GM18502 (cell line): ENCODE data around the gene ZBTB17.
"Not testable (repeated sequence)": the region's sequence is repeated elsewhere in the genome, so short reads cannot be mapped to it uniquely, and the experiment has no call there.

Experiments
- ATAC-seq: cut with Tn5 transposase; IDR thresholded peaks from one replicate; pipeline ENCODE4 v1.9.1; 2021; ENCODE audit warnings: mild to moderate bottlenecking; ENCODE audit not compliant: unreplicated experiment, poor library complexity

The ZBTB17 gene

DNA sequence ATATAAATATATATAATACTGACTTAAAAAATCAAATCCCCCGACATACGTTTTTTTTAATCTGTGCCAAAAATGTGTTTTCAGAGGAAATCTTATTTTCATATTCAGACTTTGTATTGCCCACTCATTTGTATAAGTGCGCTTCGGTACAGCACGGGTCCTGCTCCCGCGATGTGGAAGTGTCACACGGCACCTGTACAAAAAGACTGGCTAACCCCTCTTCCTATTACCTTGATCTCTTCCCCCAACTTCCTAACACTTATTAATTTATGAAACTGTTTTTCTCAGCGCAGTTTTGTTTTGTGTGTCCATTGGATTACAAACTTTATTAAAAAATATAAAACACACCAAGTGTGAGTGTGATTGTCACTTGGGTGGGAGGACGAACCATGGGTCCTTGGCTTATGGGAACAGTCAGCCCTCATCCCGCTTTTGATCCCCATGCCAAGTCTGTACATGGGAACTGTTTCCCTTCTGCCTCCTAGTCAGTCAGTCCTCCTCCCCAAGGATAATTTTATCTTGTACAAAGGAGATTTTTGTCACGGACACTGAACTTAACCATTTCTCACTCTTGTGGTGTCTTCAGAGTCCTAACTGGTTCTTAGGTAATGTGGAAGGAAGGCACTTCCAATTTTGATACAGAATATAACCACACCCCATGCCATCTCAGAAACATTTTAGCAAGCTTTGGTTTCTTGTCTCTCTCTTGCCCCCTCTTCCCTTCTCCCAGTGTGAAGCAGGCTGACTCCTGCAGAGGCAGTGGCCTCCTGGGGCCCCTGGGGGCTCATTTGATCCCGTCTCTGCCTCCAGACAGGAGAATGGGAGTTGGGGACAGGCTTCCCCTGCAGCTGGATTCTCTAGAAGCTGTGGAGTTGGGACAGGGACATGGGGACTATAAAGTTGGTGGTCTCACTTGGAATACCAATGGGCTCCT lies 35.5 kb downstream of the ZBTB17 start:
- no peak for ATAC-seq

DNA sequence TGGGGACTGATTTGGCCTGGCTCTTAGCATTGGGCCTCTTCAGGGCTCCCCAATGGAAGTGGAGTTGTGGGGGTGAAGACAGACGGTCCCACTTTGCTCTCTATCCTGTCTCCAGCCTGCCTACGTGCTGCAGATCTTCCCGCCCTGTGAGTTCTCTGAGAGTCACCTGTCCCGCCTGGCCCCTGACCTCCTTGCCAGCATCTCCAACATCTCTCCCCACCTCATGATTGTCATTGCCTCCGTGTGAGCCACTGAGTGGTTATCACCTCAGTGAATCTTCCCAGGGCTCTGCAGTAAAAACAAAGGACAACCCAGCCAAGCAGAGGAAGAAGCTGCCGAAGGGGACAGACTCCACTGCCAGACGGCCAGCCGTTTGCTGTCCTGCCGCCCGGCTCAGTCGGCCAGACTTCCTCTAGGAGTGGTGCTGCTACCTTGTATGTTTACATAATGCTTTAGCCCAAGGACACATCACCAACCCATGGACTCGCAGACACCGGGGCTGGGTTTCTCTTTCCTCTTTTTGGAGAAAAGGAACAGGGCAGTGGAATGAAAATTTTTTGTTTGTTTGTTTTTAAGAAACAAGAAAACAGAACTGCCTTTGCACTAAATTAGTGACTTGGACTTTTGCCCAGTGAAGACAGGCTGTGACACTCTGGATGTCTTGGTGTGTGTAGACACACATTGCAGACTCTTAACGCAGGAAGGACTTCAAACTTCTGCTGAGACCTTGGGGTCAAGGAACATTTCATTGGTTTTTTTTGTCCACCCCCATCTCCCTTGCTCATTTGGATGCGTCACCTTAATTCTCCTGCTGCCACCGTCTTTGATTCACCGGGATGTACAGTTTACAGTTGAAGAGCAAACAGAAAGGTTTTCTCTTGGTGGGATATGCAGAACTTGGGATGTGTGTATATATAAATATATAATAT lies 36.5 kb downstream of the ZBTB17 start:
- no peak for ATAC-seq

GRCh38 chr1:15938628-15939161 lies 37.2 kb downstream of the ZBTB17 start:
- no peak for ATAC-seq

GRCh38 chr1:15937706-15938168 lies 38.2 kb downstream of the ZBTB17 start:
- ATAC-seq = no peak

DNA sequence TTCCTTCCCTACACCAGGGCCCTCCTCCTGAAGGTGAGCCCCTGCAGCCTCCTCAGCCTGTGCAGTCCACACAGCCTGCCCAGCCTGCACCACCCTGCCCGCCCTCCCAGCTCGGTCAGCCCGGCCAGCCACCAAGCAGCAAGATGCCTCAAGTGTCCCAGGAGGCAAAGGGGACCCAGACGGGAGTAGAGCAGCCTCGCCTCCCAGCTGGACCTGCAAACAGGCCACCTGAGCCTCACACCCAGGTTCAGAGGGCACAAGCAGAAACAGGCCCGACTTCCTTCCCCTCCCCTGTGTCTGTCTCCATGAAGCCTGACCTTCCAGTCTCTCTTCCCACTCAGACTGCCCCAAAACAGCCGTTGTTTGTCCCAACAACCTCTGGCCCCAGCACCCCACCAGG lies 38.8 kb downstream of the ZBTB17 start:
- no peak for ATAC-seq

DNA sequence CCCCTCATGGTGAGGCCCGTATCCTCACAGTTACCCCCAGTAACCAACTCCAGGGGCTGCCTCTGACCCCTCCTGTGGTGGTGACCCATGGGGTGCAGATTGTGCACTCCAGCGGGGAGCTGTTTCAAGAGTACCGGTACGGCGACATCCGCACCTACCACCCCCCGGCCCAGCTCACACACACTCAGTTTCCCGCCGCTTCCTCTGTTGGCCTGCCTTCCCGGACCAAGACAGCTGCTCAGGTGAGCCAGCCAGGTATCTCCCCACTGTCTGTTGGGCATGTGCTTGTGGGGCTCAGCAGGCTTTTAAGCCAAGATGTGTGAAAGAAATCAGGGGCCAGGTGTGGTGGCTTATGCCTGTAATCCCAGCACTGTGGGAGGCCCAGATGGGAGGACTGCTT lies 39.9 kb downstream of the ZBTB17 start:
- ATAC-seq = no peak

GRCh38 chr1:15935056-15935950 lies 40.6 kb downstream of the ZBTB17 start:
- no peak for ATAC-seq

DNA sequence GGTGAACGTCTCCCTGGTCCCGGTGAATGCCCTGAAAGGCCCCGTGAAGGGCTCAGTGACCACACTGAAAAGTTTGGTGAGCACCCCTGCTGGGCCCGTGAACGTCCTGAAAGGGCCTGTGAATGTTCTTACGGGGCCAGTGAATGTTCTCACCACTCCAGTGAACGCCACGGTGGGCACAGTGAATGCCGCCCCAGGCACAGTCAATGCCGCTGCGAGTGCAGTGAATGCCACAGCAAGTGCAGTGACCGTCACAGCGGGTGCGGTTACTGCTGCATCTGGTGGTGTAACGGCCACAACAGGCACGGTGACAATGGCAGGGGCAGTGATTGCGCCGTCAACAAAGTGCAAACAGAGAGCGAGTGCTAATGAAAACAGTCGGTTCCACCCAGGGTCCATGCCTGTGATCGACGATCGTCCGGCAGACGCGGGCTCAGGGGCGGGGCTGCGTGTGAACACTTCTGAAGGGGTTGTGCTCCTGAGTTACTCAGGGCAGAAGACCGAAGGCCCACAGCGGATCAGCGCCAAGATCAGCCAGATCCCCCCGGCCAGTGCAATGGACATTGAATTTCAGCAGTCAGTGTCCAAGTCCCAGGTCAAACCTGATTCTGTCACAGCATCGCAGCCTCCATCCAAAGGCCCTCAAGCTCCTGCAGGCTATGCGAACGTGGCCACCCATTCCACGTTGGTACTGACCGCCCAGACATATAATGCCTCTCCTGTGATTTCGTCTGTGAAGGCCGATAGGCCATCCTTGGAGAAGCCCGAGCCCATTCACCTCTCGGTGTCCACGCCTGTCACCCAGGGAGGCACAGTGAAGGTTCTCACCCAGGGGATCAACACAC lies 41.5 kb downstream of the ZBTB17 start:
- ATAC-seq = no peak

GRCh38 chr1:15933684-15934083 lies 42.2 kb downstream of the ZBTB17 start:
- ATAC-seq = no peak

GRCh38 chr1:15932612-15933011 lies 43.3 kb downstream of the ZBTB17 start:
- ATAC-seq = no peak

GRCh38 chr1:15931884-15932283 lies 44.0 kb downstream of the ZBTB17 start:
- no peak for ATAC-seq

GRCh38 chr1:15931401-15931800 lies 44.5 kb downstream of the ZBTB17 start:
- no peak for ATAC-seq

DNA sequence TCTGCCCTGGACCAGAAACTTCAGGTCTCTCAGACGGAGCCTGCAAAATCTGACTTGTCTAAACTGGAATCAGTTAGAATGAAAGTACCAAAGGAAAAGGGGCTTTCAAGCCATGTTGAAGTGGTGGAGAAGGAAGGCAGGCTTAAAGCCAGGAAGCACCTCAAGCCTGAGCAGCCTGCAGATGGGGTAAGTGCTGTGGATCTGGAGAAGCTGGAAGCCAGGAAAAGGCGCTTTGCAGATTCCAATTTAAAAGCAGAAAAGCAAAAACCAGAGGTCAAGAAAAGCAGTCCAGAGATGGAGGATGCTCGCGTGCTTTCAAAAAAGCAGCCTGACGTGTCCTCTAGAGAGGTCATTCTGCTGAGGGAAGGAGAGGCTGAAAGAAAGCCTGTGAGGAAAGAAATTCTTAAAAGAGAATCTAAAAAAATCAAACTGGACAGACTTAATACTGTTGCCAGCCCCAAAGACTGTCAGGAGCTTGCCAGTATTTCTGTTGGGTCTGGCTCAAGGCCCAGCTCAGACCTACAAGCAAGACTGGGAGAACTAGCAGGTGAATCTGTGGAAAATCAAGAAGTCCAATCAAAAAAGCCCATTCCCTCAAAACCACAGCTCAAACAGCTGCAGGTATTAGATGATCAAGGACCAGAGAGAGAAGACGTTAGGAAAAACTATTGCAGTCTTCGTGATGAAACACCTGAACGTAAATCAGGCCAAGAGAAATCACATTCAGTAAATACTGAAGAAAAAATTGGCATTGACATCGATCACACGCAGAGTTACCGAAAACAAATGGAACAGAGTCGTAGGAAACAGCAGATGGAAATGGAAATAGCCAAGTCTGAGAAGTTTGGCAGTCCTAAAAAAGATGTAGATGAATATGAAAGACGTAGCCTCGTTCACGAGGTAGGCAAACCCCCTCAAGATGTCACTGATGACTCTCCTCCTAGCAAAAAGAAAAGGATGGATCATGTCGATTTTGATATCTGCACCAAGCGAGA lies 46.6 kb downstream of the ZBTB17 start:
- ATAC-seq = no peak

- ATAC-seq = not testable (repeated sequence)
Observed at GRCh38 chr1:15926448-15926847, 49.5 kb downstream of the ZBTB17 start.

- ATAC-seq = no peak
Observed at GRCh38 chr1:15923241-15923640, 52.7 kb downstream of the ZBTB17 start.

DNA sequence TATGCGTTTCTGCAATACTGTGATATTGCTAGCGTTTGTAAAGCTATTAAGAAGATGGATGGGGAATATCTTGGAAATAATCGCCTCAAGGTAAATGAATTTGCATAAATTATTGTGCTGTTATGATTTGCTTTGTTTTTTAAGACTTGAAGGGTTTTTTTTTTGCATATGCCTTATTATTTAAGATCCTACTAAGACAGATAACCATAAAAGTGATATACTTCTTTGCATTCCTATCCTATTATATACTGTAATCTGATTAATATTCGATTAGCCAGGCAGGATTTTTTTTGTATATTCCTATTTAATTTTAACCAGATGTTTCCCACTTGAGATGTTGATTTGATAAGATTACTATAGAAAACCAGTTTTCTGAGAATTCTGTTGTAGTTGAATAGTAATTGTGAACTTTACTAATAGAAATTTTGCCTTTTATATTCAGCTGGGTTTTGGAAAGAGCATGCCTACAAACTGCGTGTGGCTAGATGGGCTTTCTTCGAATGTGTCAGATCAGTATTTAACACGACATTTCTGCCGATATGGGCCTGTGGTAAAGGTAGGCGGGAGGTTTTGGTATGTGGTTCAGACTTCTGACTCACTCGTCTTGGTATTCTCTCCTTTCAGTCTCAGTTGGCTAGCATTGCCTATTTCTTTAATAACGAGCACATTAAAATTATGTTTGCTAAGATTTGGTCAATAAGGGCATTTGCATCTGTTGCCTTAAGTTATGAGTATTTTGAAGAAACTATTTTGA lies 56.8 kb downstream of the ZBTB17 start:
- ATAC-seq = peak; percentile 76

DNA sequence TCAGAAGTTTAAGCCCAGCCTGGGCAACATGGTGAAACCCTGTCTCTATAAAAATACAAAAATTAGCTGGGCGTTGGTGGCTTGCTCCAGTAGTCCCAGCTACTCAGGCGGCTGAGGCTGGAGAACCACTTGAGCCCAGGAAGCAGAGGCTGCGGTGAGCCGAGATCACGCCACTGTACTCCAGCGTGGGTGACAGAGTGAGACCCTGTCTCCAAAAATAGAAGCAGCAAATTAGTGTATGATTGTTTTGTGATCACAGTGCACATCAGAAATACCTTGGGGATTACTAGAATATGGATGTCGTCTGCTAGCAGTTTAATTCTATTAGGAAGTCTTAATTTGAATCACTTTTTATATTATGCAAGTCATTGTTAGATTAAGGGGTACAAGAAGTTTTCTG lies 59.0 kb downstream of the ZBTB17 start:
- ATAC-seq = no peak
